HG02884 (cell line): ENCODE data around the gene TRAF5.
"Not testable (repeated sequence)": the region's sequence is repeated elsewhere in the genome, so short reads cannot be mapped to it uniquely, and the experiment has no call there.

Source experiments
- ATAC-seq: cut with Tn5 transposase; IDR thresholded peaks from one replicate; pipeline ENCODE4 v1.9.1; 2021; ENCODE audit warnings: mild to moderate bottlenecking, moderate library complexity; ENCODE audit not compliant: unreplicated experiment

Gene TRAF5

DNA sequence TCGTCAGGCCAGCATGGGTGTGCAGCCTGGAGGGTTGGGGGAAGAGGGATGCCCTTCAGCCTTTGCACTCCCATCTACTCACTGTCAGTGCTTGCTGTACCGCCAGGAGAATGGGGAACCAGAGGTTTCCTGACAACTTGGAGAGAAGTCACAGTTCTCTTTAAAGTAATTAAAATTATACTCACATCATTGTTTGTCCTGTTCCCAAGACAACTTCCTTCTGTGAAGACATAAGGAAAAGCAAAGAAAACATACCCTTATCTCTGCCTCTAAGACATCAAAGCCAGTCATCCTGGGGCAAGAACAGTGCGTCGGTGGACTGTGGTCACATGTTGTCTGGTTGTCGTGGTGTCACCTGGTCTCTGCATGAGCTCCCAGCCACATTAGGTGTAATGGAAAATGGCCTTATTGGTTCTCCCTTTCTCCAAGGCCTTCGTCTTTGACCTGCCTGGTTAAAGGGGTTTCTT lies 17.6 kb downstream of the TRAF5 start:
- no peak for ATAC-seq

GRCh38 chr1:211345719-211346118 lies 19.1 kb downstream of the TRAF5 start:
- ATAC-seq = no peak

GRCh38 chr1:211347077-211347844 lies 20.6 kb downstream of the TRAF5 start:
- ATAC-seq = no peak

GRCh38 chr1:211348547-211348946 lies 21.9 kb downstream of the TRAF5 start:
- ATAC-seq = no peak

DNA sequence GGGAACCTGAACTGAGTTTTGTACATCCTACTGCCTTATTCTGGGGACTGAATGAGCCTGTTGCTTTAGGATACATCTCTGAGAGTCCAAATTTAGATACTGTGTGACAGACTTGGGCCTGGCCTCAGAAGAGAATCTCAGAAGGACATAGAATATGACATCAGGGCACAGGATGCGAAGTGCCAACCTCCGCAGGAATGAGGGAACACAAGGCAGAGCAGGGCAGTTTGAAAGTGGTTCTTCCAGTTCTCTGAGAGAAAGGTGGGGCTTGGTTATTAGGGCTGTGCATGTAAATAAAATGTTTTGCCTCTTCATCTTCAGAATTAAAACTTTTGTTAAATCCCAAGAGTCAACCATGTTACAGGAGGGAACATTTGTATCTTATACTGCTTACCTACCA lies 23.1 kb downstream of the TRAF5 start:
- no peak for ATAC-seq

GRCh38 chr1:211352055-211352454 lies 25.4 kb downstream of the TRAF5 start:
- not testable (repeated sequence) for ATAC-seq

- no peak for ATAC-seq
Observed at GRCh38 chr1:211352465-211352864, 25.8 kb downstream of the TRAF5 start.

DNA sequence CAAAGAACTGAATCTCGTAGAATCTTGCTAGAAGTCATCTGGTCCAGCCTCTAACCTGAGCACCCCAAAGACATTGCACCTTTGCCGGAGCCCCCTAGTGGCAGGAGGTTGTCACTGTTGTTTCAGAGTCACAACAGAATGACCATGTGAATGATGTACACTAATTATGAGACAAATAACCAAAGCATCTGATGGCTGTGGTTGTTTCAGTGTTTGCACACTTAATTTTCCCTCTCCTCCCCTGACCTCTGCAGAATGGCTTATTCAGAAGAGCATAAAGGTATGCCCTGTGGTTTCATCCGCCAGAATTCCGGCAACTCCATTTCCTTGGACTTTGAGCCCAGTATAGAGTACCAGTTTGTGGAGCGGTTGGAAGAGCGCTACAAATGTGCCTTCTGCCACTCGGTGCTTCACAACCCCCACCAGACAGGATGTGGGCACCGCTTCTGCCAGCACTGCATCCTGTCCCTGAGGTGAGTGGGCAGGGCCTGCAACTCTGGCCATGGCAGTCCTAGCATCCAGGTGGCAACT lies 26.4 kb downstream of the TRAF5 start:
- peak; percentile 91 for ATAC-seq

- ATAC-seq = no peak
Observed at GRCh38 chr1:211353562-211354212, 27.1 kb downstream of the TRAF5 start.

DNA sequence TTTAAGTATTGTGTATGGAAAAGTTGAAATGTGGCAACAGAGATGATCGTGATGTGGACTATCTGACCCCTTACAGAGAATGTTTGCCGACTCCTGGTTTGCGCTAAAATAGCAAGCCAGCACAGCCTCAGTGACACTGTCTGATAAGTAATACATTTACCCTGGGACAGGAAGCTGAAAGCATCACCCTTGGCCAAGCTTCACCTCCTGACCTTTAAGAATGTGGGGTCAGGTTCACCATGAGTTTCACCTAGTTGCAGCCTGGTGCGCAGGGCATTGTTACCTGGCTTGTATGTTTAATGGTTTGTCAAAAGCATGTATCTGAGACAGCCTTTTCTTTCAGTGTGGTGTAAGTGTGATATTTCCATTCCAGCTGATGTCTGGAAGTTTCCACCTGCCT lies 29.2 kb downstream of the TRAF5 start:
- no peak for ATAC-seq

DNA sequence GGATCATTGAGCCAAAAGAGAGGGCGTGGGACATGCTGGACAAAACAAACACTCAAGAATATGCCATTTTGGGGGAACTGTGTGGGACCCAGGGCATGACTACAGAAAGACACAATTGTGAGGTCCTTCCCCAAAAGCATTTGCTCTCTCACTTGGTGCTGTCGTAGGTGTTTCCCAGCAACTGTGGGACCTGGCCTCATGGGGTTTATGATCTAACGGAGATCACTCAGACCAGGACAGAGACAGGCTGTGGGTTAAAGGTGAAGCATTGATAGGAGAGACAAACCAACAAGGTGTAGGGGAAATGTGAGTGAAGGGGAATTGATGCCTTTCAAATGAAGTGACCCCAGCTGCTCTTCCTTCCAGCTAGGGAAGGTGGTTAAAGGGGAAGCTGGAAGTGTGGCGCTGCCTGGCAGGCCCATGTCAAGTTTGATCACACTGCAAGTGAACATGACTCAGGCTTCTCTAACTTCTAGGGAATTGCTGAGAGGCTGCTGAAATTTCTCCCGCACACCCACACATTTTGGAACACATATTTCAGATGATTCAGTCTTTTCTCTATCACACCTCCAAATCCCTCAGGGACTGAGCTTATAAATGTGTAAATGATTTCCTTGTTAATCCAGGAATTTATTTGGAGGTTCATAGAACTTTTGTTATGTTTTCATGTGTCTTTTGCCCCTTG lies 30.2 kb downstream of the TRAF5 start:
- ATAC-seq = no peak

DNA sequence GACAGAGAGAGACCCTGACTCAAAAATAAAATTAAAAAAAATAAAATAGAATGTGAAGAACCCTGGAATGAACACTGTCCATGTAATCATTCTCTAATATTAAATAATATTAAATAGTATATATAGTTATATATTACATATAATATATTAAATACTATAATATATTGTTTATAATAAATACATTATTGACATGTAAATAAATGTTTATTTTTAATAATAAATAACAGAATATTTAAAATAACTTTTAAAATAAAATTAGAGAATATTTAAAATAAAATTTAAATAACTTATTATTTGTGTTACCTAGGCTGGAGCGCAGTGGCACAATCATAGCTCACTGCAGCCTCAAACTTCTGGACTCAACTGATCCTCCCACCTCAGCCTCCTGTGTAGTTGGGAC lies 32.1 kb downstream of the TRAF5 start:
- no peak for ATAC-seq

GRCh38 chr1:211359876-211360275 lies 33.2 kb downstream of the TRAF5 start:
- no peak for ATAC-seq

- ATAC-seq = no peak
Observed at GRCh38 chr1:211361202-211361601, 34.6 kb downstream of the TRAF5 start.

- ATAC-seq = no peak
Observed at GRCh38 chr1:211369640-211370039, 43.0 kb downstream of the TRAF5 start.

GRCh38 chr1:211370669-211371068 lies 44.0 kb downstream of the TRAF5 start:
- no peak for ATAC-seq

GRCh38 chr1:211371406-211372105 lies 44.9 kb downstream of the TRAF5 start:
- no peak for ATAC-seq

DNA sequence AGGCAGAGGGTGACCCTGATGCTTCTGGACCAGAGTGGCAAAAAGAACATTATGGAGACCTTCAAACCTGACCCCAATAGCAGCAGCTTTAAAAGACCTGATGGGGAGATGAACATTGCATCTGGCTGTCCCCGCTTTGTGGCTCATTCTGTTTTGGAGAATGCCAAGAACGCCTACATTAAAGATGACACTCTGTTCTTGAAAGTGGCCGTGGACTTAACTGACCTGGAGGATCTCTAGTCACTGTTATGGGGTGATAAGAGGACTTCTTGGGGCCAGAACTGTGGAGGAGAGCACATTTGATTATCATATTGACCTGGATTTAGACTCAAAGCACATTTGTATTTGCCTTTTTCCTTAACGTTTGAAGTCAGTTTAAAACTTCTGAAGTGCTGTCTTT lies 45.8 kb downstream of the TRAF5 start:
- ATAC-seq = no peak

DNA sequence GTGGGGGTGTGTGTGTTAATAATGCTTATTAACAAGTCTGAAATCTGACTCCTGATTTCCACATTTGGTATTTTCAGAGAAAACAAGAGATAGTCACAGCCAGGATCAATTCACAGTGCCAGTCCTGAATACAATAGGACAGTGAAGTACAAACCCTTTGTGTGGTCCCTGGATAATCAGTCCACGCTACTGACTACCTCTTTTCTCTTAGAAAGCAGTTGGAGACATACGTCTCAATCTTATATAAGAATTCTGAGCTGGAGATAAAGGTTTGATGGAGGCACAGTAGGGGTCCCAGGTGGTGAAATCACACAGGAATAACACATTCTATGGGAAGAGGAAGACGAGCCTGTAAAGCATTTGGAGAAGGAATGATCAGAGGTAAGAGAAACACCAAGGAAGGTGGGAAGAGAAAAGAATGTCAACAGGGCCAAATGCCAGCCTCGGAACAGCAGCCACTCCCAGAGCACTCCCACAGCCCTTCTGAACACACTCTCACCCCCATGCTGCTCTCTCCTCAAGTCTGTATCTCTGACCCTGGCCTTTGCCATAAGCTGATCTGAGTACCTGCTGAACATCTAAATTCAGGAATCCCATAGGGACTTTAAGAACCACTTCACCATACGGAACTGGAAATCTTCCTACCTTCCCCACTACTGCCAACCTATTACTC lies 48.6 kb downstream of the TRAF5 start:
- ATAC-seq = no peak

GRCh38 chr1:211375949-211376348 lies 49.3 kb downstream of the TRAF5 start:
- ATAC-seq = no peak
